ENCODE measurements around the gene HBS1L.
A peak's percentile ranks its signal among the peaks of the same experiment; 100 is the strongest.

Gene HBS1L

GRCh38 chr6:134999107-134999506 is 55.5 kb downstream of the HBS1L start:
- Histone ChIP-seq H3K4me1 (ENCODE audit: insufficient read depth, low read length) (no peaks in the 10 kb centered on the region), H3K36me3 (ENCODE audit: insufficient read depth, low read length) (peaks cover 62% of the 10 kb centered on the region), H3K27me3 (ENCODE audit: insufficient read depth, low read length, poor library complexity) (no peaks in the 10 kb centered on the region), H2AFZ (ENCODE audit: low read depth, low read length) (no peak overlapping the region), H3K4me2 (ENCODE audit: insufficient read depth, low read length) (no peak overlapping the region), H3K9ac (ENCODE audit: low read depth, low read length) (no peak overlapping the region), H3K4me3 (ENCODE audit: low read depth in 1 of 2, low read length in 2 of 2) (no peak overlapping the region), H3K27ac (ENCODE audit: low read length) (0 out of 2 replicates have a peak overlapping the region, but pooled peaks have one; percentile 8), H3K79me2 (ENCODE audit: insufficient read depth, low read length) (no peaks in the 10 kb centered on the region), H3K9me3 (ENCODE audit: insufficient read depth, low read length, severe bottlenecking) (no peaks in the 10 kb centered on the region), H4K20me1 (ENCODE audit: insufficient read depth, low read length) (no peaks in the 10 kb centered on the region)
- ATAC-seq (ENCODE audit: insufficient read depth, low read depth) (no peak), DNase-seq (no peak)
- TF ChIP-seq EZH2 (IDR thresholded peaks at IDR 0.05; ENCODE audit: borderline replicate concordance, low read depth, low read length, severe bottlenecking) (no peak), CTCF (IDR thresholded peaks at IDR 0.05; ENCODE audit: borderline replicate concordance, extremely low read depth, low read length, poor library complexity, severe bottlenecking) (no peak)

- H3K27ac ChIP-seq (ENCODE audit: low read length): no peak overlapping the region
- H3K9ac ChIP-seq (ENCODE audit: low read depth, low read length): no peak overlapping the region
- no peaks in the 10 kb centered on the region for H3K4me1 ChIP-seq (ENCODE audit: insufficient read depth, low read length)
- H4K20me1 ChIP-seq (ENCODE audit: insufficient read depth, low read length): no peaks in the 10 kb centered on the region
- H3K4me2 ChIP-seq (ENCODE audit: insufficient read depth, low read length): no peak overlapping the region
- H3K36me3 ChIP-seq (ENCODE audit: insufficient read depth, low read length): peaks cover 73% of the 10 kb centered on the region
- no peaks in the 10 kb centered on the region for H3K9me3 ChIP-seq (ENCODE audit: insufficient read depth, low read length, severe bottlenecking)
- no peak overlapping the region for H3K4me3 ChIP-seq (ENCODE audit: low read depth in 1 of 2, low read length in 2 of 2)
- TF ChIP-seq CTCF (IDR thresholded peaks at IDR 0.05; ENCODE audit: borderline replicate concordance, extremely low read depth, low read length, poor library complexity, severe bottlenecking) (no peak), EZH2 (IDR thresholded peaks at IDR 0.05; ENCODE audit: borderline replicate concordance, low read depth, low read length, severe bottlenecking) (no peak)
- no peaks in the 10 kb centered on the region for H3K79me2 ChIP-seq (ENCODE audit: insufficient read depth, low read length)
- ATAC-seq (ENCODE audit: insufficient read depth, low read depth): no peak
- H2AFZ ChIP-seq (ENCODE audit: low read depth, low read length): no peak overlapping the region
- no peak for DNase-seq
- H3K27me3 ChIP-seq (ENCODE audit: insufficient read depth, low read length, poor library complexity): no peaks in the 10 kb centered on the region
Measured at GRCh38 chr6:134997133-134997995, 57.3 kb downstream of the HBS1L start.

GRCh38 chr6:134995536-134995935 is 59.1 kb downstream of the HBS1L start:
- TF ChIP-seq EZH2 (IDR thresholded peaks at IDR 0.05; ENCODE audit: borderline replicate concordance, low read depth, low read length, severe bottlenecking): no peak
- Histone ChIP-seq H3K4me2 (ENCODE audit: insufficient read depth, low read length) (no peak overlapping the region), H3K9me3 (ENCODE audit: insufficient read depth, low read length, severe bottlenecking) (no peaks in the 10 kb centered on the region), H3K27ac (ENCODE audit: low read length) (no peak overlapping the region), H3K27me3 (ENCODE audit: insufficient read depth, low read length, poor library complexity) (no peaks in the 10 kb centered on the region), H3K9ac (ENCODE audit: low read depth, low read length) (no peak overlapping the region), H3K4me1 (ENCODE audit: insufficient read depth, low read length) (no peaks in the 10 kb centered on the region), H2AFZ (ENCODE audit: low read depth, low read length) (no peak overlapping the region), H3K79me2 (ENCODE audit: insufficient read depth, low read length) (no peaks in the 10 kb centered on the region), H3K4me3 (ENCODE audit: low read depth in 1 of 2, low read length in 2 of 2) (no peak overlapping the region), H4K20me1 (ENCODE audit: insufficient read depth, low read length) (no peaks in the 10 kb centered on the region), H3K36me3 (ENCODE audit: insufficient read depth, low read length) (peaks cover 80% of the 10 kb centered on the region)
- no peak for ATAC-seq (ENCODE audit: insufficient read depth, low read depth)
- DNase-seq: no peak

- Histone ChIP-seq H3K9ac (ENCODE audit: low read depth, low read length) (no peak overlapping the region), H3K27me3 (ENCODE audit: insufficient read depth, low read length, poor library complexity) (no peaks in the 10 kb centered on the region), H3K4me1 (ENCODE audit: insufficient read depth, low read length) (no peaks in the 10 kb centered on the region), H3K79me2 (ENCODE audit: insufficient read depth, low read length) (no peaks in the 10 kb centered on the region), H3K9me3 (ENCODE audit: insufficient read depth, low read length, severe bottlenecking) (no peaks in the 10 kb centered on the region), H3K4me3 (ENCODE audit: low read depth in 1 of 2, low read length in 2 of 2) (no peak overlapping the region), H3K4me2 (ENCODE audit: insufficient read depth, low read length) (no peak overlapping the region), H3K27ac (ENCODE audit: low read length) (no peak overlapping the region), H2AFZ (ENCODE audit: low read depth, low read length) (no peak overlapping the region), H3K36me3 (ENCODE audit: insufficient read depth, low read length) (peaks cover 81% of the 10 kb centered on the region), H4K20me1 (ENCODE audit: insufficient read depth, low read length) (no peaks in the 10 kb centered on the region)
- no peak for TF ChIP-seq EZH2 (IDR thresholded peaks at IDR 0.05; ENCODE audit: borderline replicate concordance, low read depth, low read length, severe bottlenecking)
- no peak for TF ChIP-seq CTCF (IDR thresholded peaks at IDR 0.05; ENCODE audit: borderline replicate concordance, extremely low read depth, low read length, poor library complexity, severe bottlenecking)
- ATAC-seq (ENCODE audit: insufficient read depth, low read depth): no peak
- DNase-seq: no peak
Measured at GRCh38 chr6:134994431-134994830, 60.2 kb downstream of the HBS1L start.

Measured in DND-41 (cell line).